ENCODE measurements around the gene CA10. TPM values are rescaled to one million over a fixed set of nuclear protein-coding genes. Genes with fewer than 3 reads are reported as not detected.
A peak's percentile ranks its signal among the peaks of the same experiment; 100 is the strongest.

Gene CA10
- total RNA-seq, 4 donors from 2014 or later = not detected

DNA sequence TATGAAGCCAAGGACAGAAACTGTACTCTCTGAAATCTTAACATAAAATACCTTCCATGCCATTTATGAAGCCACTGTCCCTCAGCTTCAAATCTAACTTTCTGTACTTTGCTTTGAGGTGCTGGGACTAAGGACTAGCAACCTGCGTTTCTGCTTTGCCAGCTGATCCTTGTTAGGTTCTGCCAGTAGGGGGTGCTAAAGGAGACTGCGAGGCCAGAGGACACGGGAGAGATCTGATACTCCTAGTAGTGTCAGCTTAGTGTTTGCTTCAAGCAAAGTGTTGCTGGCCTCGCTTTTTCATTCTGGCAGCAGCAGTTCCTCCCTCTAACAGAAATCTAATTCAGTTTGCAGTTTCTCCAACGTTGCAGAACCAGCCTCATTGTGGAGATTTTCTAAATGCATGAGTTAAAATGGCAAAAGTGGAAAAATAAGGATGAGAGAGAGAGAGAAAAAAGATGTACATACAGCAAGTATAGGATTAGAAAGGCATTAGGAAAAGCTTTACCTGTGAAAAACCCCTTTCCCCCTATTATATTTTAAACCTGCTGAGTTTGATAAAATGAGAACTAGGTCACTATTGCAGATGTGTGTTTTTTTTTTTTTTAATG, 297.5 kb downstream of the CA10 start:
- Histone ChIP-seq H3K9me3 (no peaks in the 10 kb centered on the region), H3K27ac (no peak overlapping the region), H3K4me1 (no peaks in the 10 kb centered on the region), H3K27me3 (no peaks in the 10 kb centered on the region), H3K4me3 (no peak overlapping the region), H3K36me3 (no peaks in the 10 kb centered on the region)
- DNase-seq (ENCODE audit: low spot score in 2 of 2) = no peak
- TF ChIP-seq POLR2A (IDR thresholded peaks at IDR 0.05) = no peak
- TF ChIP-seq, protein P1, sequence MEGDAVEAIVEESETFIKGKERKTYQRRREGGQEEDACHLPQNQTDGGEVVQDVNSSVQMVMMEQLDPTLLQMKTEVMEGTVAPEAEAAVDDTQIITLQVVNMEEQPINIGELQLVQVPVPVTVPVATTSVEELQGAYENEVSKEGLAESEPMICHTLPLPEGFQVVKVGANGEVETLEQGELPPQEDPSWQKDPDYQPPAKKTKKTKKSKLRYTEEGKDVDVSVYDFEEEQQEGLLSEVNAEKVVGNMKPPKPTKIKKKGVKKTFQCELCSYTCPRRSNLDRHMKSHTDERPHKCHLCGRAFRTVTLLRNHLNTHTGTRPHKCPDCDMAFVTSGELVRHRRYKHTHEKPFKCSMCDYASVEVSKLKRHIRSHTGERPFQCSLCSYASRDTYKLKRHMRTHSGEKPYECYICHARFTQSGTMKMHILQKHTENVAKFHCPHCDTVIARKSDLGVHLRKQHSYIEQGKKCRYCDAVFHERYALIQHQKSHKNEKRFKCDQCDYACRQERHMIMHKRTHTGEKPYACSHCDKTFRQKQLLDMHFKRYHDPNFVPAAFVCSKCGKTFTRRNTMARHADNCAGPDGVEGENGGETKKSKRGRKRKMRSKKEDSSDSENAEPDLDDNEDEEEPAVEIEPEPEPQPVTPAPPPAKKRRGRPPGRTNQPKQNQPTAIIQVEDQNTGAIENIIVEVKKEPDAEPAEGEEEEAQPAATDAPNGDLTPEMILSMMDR (IDR thresholded peaks at IDR 0.05) = peak in 1 of 2 donors; percentile 9
- no peak for TF ChIP-seq EP300 (IDR thresholded peaks at IDR 0.05)
- no peak for TF ChIP-seq POLR2AphosphoS5 (IDR thresholded peaks at IDR 0.05)
- WGBS = 6% methylated on average over 5 of the region's 5 CpGs

DNA sequence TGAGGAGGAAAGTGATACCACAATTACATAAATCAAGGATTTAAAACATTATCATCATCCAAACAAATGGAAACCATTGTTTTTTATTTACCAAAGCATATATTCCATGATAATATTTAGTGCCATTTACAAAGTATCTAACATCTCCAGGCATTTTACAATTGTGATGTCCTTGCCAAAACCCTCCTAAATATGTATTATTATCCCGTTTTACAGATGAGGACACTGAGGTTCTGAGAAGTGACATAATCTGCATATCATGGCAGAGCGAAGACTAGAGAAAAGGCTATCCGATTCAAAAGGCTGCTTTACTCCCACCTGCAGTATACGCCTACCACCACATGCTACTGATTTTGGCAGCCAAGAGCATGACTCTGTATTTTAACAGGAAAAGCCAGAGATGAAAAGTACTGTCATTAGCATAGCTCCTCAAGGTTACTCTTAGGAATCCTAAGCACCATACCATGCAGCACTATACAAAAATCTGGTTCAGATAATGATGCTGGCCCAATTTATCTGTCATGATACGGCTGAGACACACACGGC, 301.4 kb downstream of the CA10 start:
- TF ChIP-seq, protein P1 (IDR thresholded peaks at IDR 0.05) = no peak
- TF ChIP-seq POLR2AphosphoS5 (IDR thresholded peaks at IDR 0.05) = no peak
- TF ChIP-seq EP300 (IDR thresholded peaks at IDR 0.05) = no peak
- no peak for TF ChIP-seq POLR2A (IDR thresholded peaks at IDR 0.05)
- Histone ChIP-seq H3K36me3 (no peaks in the 10 kb centered on the region), H3K27me3 (peaks cover 10% of the 10 kb centered on the region), H3K4me3 (no peak overlapping the region), H3K27ac (no peak overlapping the region), H3K4me1 (no peaks in the 10 kb centered on the region), H3K9me3 (no peaks in the 10 kb centered on the region)
- 58% methylated on average over 6 of the region's 6 CpGs for WGBS
- no peak for DNase-seq (ENCODE audit: low spot score in 2 of 2)

DNA sequence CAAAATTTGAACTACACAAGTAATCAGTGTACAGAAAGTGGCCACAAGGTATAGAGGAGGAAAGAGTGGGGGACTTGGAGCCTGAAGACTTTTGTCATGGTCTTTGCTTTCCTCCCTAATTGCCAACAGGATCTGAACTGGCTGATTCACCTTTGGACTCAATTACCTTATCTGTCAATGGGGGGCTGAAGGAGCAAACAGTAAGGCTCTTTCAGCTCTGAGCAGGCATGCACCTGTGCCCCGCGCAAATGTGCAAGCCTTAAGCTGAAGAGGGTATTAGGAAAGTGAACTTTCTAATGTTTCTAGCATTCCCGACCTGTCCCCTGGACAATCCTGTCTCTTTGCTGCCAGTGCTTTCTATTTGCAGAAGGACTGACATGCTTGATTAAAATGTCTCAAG, 302.7 kb downstream of the CA10 start:
- H3K27me3 ChIP-seq = peaks cover 12% of the 10 kb centered on the region
- H3K36me3 ChIP-seq = no peaks in the 10 kb centered on the region
- WGBS = 97% methylated on average over 3 of the region's 3 CpGs
- H3K4me1 ChIP-seq = no peaks in the 10 kb centered on the region
- H3K27ac ChIP-seq = no peak overlapping the region
- H3K4me3 ChIP-seq = no peak overlapping the region
- no peak for TF ChIP-seq POLR2AphosphoS5 (IDR thresholded peaks at IDR 0.05)
- TF ChIP-seq, protein P1 (IDR thresholded peaks at IDR 0.05) = no peak
- TF ChIP-seq POLR2A (IDR thresholded peaks at IDR 0.05) = no peak
- no peak for TF ChIP-seq EP300 (IDR thresholded peaks at IDR 0.05)
- no peak for DNase-seq (ENCODE audit: low spot score in 2 of 2)
- no peaks in the 10 kb centered on the region for H3K9me3 ChIP-seq

- Histone ChIP-seq H3K27ac (no peak overlapping the region), H3K27me3 (peaks cover 17% of the 10 kb centered on the region), H3K36me3 (no peaks in the 10 kb centered on the region), H3K4me1 (no peaks in the 10 kb centered on the region), H3K9me3 (no peaks in the 10 kb centered on the region), H3K4me3 (no peak overlapping the region)
- no peak for DNase-seq (ENCODE audit: low spot score in 2 of 2)
- 63% methylated on average over 5 of the region's 5 CpGs for WGBS
- TF ChIP-seq, protein P1 (IDR thresholded peaks at IDR 0.05) = no peak
- no peak for TF ChIP-seq POLR2AphosphoS5 (IDR thresholded peaks at IDR 0.05)
- TF ChIP-seq POLR2A (IDR thresholded peaks at IDR 0.05) = no peak
- no peak for TF ChIP-seq EP300 (IDR thresholded peaks at IDR 0.05)
Measured at GRCh38 chr17:51853857-51854256, 304.7 kb downstream of the CA10 start.

- Histone ChIP-seq H3K9me3 (no peaks in the 10 kb centered on the region), H3K27me3 (peaks cover 24% of the 10 kb centered on the region), H3K4me3 (no peak overlapping the region), H3K4me1 (no peaks in the 10 kb centered on the region), H3K36me3 (no peaks in the 10 kb centered on the region), H3K27ac (no peak overlapping the region)
- no peak for TF ChIP-seq POLR2AphosphoS5 (IDR thresholded peaks at IDR 0.05)
- TF ChIP-seq, protein P1 (IDR thresholded peaks at IDR 0.05) = no peak
- TF ChIP-seq EP300 (IDR thresholded peaks at IDR 0.05) = no peak
- no peak for TF ChIP-seq POLR2A (IDR thresholded peaks at IDR 0.05)
- no peak for DNase-seq (ENCODE audit: low spot score in 2 of 2)
Measured at GRCh38 chr17:51852603-51853002, 305.9 kb downstream of the CA10 start.
